Calu3 (cell line): ENCODE data around the gene TAF11. TPM values are rescaled to one million over a fixed set of nuclear protein-coding genes. Genes with fewer than 3 reads are reported as not detected.

ENCODE experiments used
- BruUV-seq: library from RNA; stranded (reverse); fragments of 400-500 nt; replicated peaks from 2 replicates; lab custom pipeline; 2021; lab: Mats Ljungman, UMichigan
- CTCF ChIA-PET: fragments of 300-600 bp; sonication (Branson Sonifier 250); formaldehyde crosslinking; loops from one replicate; lab custom pipeline; 2022; ENCODE audit warnings: antibody characterized with exemption; lab: Charles Lee
- DNase-seq: peaks from one replicate; pipeline ENCODE4 v3.0.0; 2022
- H3K27ac Mint-ChIP-seq: one replicate; pipeline ENCODE4 v1.8.0; 2022; ENCODE audit warnings: mixed read lengths; ENCODE audit not compliant: unreplicated experiment
- H3K27me3 Mint-ChIP-seq: one replicate; pipeline ENCODE4 v1.8.0; 2022; ENCODE audit warnings: mixed read lengths; ENCODE audit not compliant: unreplicated experiment
- H3K36me3 Mint-ChIP-seq: one replicate; pipeline ENCODE4 v1.8.0; 2022; ENCODE audit warnings: mild to moderate bottlenecking, moderate library complexity, mixed read lengths; ENCODE audit not compliant: insufficient read depth, unreplicated experiment
- H3K4me1 Mint-ChIP-seq: one replicate; pipeline ENCODE4 v1.8.0; 2022; ENCODE audit warnings: mild to moderate bottlenecking, low read depth, mixed read lengths; ENCODE audit not compliant: unreplicated experiment
- H3K4me3 Mint-ChIP-seq: one replicate; pipeline ENCODE4 v1.8.0; 2022; ENCODE audit warnings: mild to moderate bottlenecking, low read depth, moderate library complexity, mixed read lengths; ENCODE audit not compliant: unreplicated experiment
- H3K9me3 Mint-ChIP-seq: one replicate; pipeline ENCODE4 v1.8.0; 2022; ENCODE audit warnings: low read depth, mixed read lengths; ENCODE audit not compliant: unreplicated experiment
- CTCF ChIP-seq: fragments of 200-600 bp; IDR thresholded peaks from one replicate; pipeline ENCODE4 v1.8.0; 2022; ENCODE audit warnings: antibody characterized with exemption; ENCODE audit not compliant: unreplicated experiment
- intact Hi-C: fragments of 100-400 bp; cut with micrococcal nuclease; formaldehyde crosslinking; loops from one replicate; pipeline ENCODE4 v1.10.0; 2022; ENCODE audit not compliant: unreplicated experiment
- total RNA-seq: library from RNA; stranded (reverse); gene quantifications from 2 replicates; pipeline ENCODE4 v1.2.3, GENCODE V29; 2022

Gene TAF11
- total RNA-seq, 1 experiment from 2014 or later, result 44.3 TPM

- peaks cover 48% of the 10 kb centered on the region for H3K4me1 Mint-ChIP-seq
- DNase-seq, result no peak
- H3K27ac Mint-ChIP-seq, result no peak overlapping the region
- no peaks in the 10 kb centered on the region for H3K36me3 Mint-ChIP-seq
- no TSS peak for BruUV-seq
- no peaks in the 10 kb centered on the region for H3K9me3 Mint-ChIP-seq
- intact Hi-C loops, result no loop called here
- CTCF ChIA-PET, result interaction anchor here (1.0 kb wide), 1 partner anchor 11 kb away, joined by 3 read pairs; no protein-coding TSS in a partner anchor
- H3K4me3 Mint-ChIP-seq, result no peak overlapping the region
- TF ChIP-seq CTCF, result no peak
- no peaks in the 10 kb centered on the region for H3K27me3 Mint-ChIP-seq
These were observed 24.0 kb upstream of the TAF11 start for GRCh38 chr6:34911822-34912221.

- CTCF ChIA-PET, result interaction anchor here (0.6 to 1.4 kb wide), 2 partner anchors 13 to 17 kb away, joined by 3 to 5 read pairs; no protein-coding TSS in a partner anchor
- no peak overlapping the region for H3K4me3 Mint-ChIP-seq
- H3K36me3 Mint-ChIP-seq, result no peaks in the 10 kb centered on the region
- no peaks in the 10 kb centered on the region for H3K9me3 Mint-ChIP-seq
- TF ChIP-seq CTCF, result no peak
- DNase-seq, result no peak
- H3K4me1 Mint-ChIP-seq, result peaks cover 64% of the 10 kb centered on the region
- intact Hi-C loops, result no loop called here
- no peaks in the 10 kb centered on the region for H3K27me3 Mint-ChIP-seq
- BruUV-seq, result no TSS peak
- no peak overlapping the region for H3K27ac Mint-ChIP-seq
These were observed 21.6 kb upstream of the TAF11 start for GRCh38 chr6:34909320-34909883.

- Mint-ChIP-seq H3K9me3 (no peaks in the 10 kb centered on the region), H3K27ac (peak overlapping the region; percentile 25), H3K27me3 (no peaks in the 10 kb centered on the region), H3K36me3 (no peaks in the 10 kb centered on the region), H3K4me3 (no peak overlapping the region), H3K4me1 (peaks cover 64% of the 10 kb centered on the region)
- DNase-seq, result peak; percentile 45
- CTCF ChIA-PET, result interaction anchor here (1.0 to 1.2 kb wide), 2 partner anchors 21 to 36 kb away, joined by 3 read pairs; no protein-coding TSS in a partner anchor
- no TSS peak for BruUV-seq
- no peak for TF ChIP-seq CTCF
- intact Hi-C loops, result no loop called here
These were observed 20.4 kb upstream of the TAF11 start for GRCh38 chr6:34908194-34908593.

GRCh38 chr6:34906826-34907225, 19.0 kb upstream of the TAF11 start:
- DNase-seq, result no peak
- CTCF ChIA-PET, result no interaction called here
- no peak overlapping the region for H3K4me3 Mint-ChIP-seq
- no peak overlapping the region for H3K27ac Mint-ChIP-seq
- H3K27me3 Mint-ChIP-seq, result no peaks in the 10 kb centered on the region
- TF ChIP-seq CTCF, result no peak
- BruUV-seq, result no TSS peak
- H3K4me1 Mint-ChIP-seq, result peaks cover 63% of the 10 kb centered on the region
- no peaks in the 10 kb centered on the region for H3K9me3 Mint-ChIP-seq
- intact Hi-C loops, result no loop called here
- H3K36me3 Mint-ChIP-seq, result no peaks in the 10 kb centered on the region
